Heart left ventricle (tissue), 13 donors: ENCODE measurements around the gene TTC32.

Source experiments
- POLR2A ChIP-seq, 2 donors: fragments of 450-650 bp; IDR thresholded peaks; one replicate each; pipeline ENCODE4 v1.6.1; 2017; ENCODE audit warnings: antibody characterized with exemption in 2 of 2, mild to moderate bottlenecking in 2 of 2, moderate library complexity in 2 of 2
- TF ChIP-seq, protein P1 (sequence below), 12 donors: fragments of 200-600 bp; sonication (generic) in 4 of 12; IDR thresholded peaks; one replicate each; pipeline versions ENCODE4 v1.5.0 to v1.8.0; 2018 to 2022; ENCODE audit warnings: antibody characterized with exemption in 12 of 12, mild to moderate bottlenecking in 5 of 12
- donor health status: ischemic (EF 13 %, LVEDD 7.1; RV severe dilation, severe dysfunction).
- donor health status: DM: no; HTN: yes; CAD: no.
- donor health status: DM: no; HTN: no; CAD: no.
- donor health status: ischemic (EF 25% LVEDD 6.9; RV normal size, moderate dysfunction).
- donor health status: ischemic (EF 25% LVEDD 5.7; RV mildly dilated, moderate dysfunction).
- donor health status: ischemic (EF 35%, LVEDD 5.7; RV mildly dilated, moderate dysfunction).
- donor health status: nonischemic (EF 11% LVEDD 7.7; RV severe dilation, severe dysfunction).
- donor health status: DM: yes; HTN: yes; CAD: no.
- donor health status: PGD.
- donor health status: ischemic (EF 29% LVEDD 5.4; RV normal size, mild dysfunction).
- donor health status: nonischemic (EF 23%, LVEDD 6.1; RV moderate dilation, normal function).

- TF ChIP-seq, protein P1, sequence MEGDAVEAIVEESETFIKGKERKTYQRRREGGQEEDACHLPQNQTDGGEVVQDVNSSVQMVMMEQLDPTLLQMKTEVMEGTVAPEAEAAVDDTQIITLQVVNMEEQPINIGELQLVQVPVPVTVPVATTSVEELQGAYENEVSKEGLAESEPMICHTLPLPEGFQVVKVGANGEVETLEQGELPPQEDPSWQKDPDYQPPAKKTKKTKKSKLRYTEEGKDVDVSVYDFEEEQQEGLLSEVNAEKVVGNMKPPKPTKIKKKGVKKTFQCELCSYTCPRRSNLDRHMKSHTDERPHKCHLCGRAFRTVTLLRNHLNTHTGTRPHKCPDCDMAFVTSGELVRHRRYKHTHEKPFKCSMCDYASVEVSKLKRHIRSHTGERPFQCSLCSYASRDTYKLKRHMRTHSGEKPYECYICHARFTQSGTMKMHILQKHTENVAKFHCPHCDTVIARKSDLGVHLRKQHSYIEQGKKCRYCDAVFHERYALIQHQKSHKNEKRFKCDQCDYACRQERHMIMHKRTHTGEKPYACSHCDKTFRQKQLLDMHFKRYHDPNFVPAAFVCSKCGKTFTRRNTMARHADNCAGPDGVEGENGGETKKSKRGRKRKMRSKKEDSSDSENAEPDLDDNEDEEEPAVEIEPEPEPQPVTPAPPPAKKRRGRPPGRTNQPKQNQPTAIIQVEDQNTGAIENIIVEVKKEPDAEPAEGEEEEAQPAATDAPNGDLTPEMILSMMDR (IDR thresholded peaks at IDR 0.05): peak; percentile 93 to 99 (median 97)
- TF ChIP-seq POLR2A (IDR thresholded peaks at IDR 0.05): peak in 1 of 2 donors; percentile 24
Observed at GRCh38 chr2:19863303-19864041, 38.3 kb downstream of the TTC32 start.
